Prostate gland (tissue), 2 donors: ENCODE data around the gene FRMD5. TPM values are rescaled to one million over a fixed set of nuclear protein-coding genes. Genes with fewer than 3 reads are reported as not detected.
A peak's percentile ranks its signal among the peaks of the same experiment; 100 is the strongest.

Experiments
- DNase-seq: peaks from one replicate; pipeline ENCODE4 v3.0.0-alpha.2; 2019; ENCODE audit warnings: low spot score
- H3K27ac ChIP-seq, 2 donors: fragments of 200-600 bp; sonication (generic); 2 replicates each; pipeline ENCODE4 v1.5.1; 2017 to 2019
- H3K27me3 ChIP-seq: fragments of 200-600 bp; sonication (generic); replicated peaks from 2 replicates; pipeline ENCODE4 v1.5.1; 2019; ENCODE audit not compliant: insufficient read depth
- H3K36me3 ChIP-seq, 2 donors: fragments of 200-600 bp; sonication (generic); 1 replicate in 1 of 2; 2 replicates in 1 of 2; pipeline versions ENCODE4 v1.5.1 to v1.8.1; 2017 to 2019
- H3K4me1 ChIP-seq: fragments of 200-600 bp; sonication (generic); replicated peaks from 2 replicates; pipeline ENCODE4 v1.5.1; 2019
- H3K4me3 ChIP-seq, 2 donors: fragments of 200-600 bp; sonication (generic); 2 replicates each; pipeline ENCODE4 v1.5.1; 2017 to 2019
- H3K9me3 ChIP-seq: fragments of 200-600 bp; sonication (generic); 2 replicates; pipeline ENCODE4 v1.5.1; 2017
- CTCF ChIP-seq, 4 experiments: fragments of 200-600 bp in 2 of 4; fragments of 450-650 bp in 2 of 4; sonication (generic) in 2 of 4; IDR thresholded peaks; 1 replicate in 3 of 4; 2 replicates in 1 of 4; pipeline ENCODE4 v1.5.1; 2016 to 2019; ENCODE audit warnings: antibody characterized with exemption in 4 of 4, mild to moderate bottlenecking in 2 of 4, moderate library complexity in 2 of 4
- POLR2A ChIP-seq: fragments of 450-650 bp; IDR thresholded peaks from one replicate; pipeline ENCODE4 v1.6.1; 2016; ENCODE audit warnings: antibody characterized with exemption, mild to moderate bottlenecking
- POLR2AphosphoS5 ChIP-seq: sonication (generic); formaldehyde crosslinking; IDR thresholded peaks from one replicate; pipeline ENCODE4 v1.6.1; 2017; ENCODE audit warnings: antibody characterized with exemption
- WGBS: methylation state at CpG from one replicate; pipeline ENCODE4 v1.1.5; 2018; 5-methylcytosine and 5-hydroxymethylcytosine counted together
- intact Hi-C: fragments of 100-400 bp; cut with DNase I; formaldehyde crosslinking; loops from one replicate; pipeline ENCODE4 v1.14.2; 2022
- total RNA-seq, 2 donors: library from RNA; depleted of rRNA; stranded (reverse); fragments of >200 nt; gene quantifications; one replicate each; pipeline ENCODE4 v1.1.0, GENCODE V29; 2016

Gene FRMD5
- total RNA-seq, 2 donors from 2014 or later = 0.36 to 8.1 TPM

GRCh38 chr15:44215594-44215993, 20.5 kb upstream of the FRMD5 start:
- Histone ChIP-seq H3K4me1 (no peaks in the 10 kb centered on the region), H3K27ac (no peak overlapping the region), H3K36me3 (no peaks in the 10 kb centered on the region), H3K27me3 (no peaks in the 10 kb centered on the region), H3K9me3 (no peaks in the 10 kb centered on the region), H3K4me3 (no peak overlapping the region)
- WGBS = 40% methylated on average over 3 of the region's 3 CpGs
- intact Hi-C loops = loop anchor here (5.0 kb wide), 1 partner anchor 313 kb away; no protein-coding TSS in a partner anchor
- DNase-seq = no peak
- TF ChIP-seq CTCF (IDR thresholded peaks at IDR 0.05) = no peak
- TF ChIP-seq POLR2A = no peak
- TF ChIP-seq POLR2AphosphoS5 = no peak

GRCh38 chr15:44208956-44209355, 13.9 kb upstream of the FRMD5 start:
- 91% methylated on average over 2 of the region's 2 CpGs for WGBS

GRCh38 chr15:44207643-44208042, 12.6 kb upstream of the FRMD5 start:
- no peaks in the 10 kb centered on the region for H3K4me1 ChIP-seq
- intact Hi-C loops = no loop called here
- no peak overlapping the region for H3K27ac ChIP-seq
- 52% methylated on average over 2 of the region's 2 CpGs for WGBS
- no peak overlapping the region for H3K4me3 ChIP-seq
- no peak for DNase-seq
- H3K36me3 ChIP-seq = no peaks in the 10 kb centered on the region
- H3K27me3 ChIP-seq = no peaks in the 10 kb centered on the region
- no peaks in the 10 kb centered on the region for H3K9me3 ChIP-seq
- TF ChIP-seq POLR2AphosphoS5 = no peak
- no peak for TF ChIP-seq POLR2A

More at GRCh38 chr15:44208956-44209355, 13.9 kb upstream of the FRMD5 start:
- intact Hi-C loops = no loop called here
- H3K27me3 ChIP-seq = no peaks in the 10 kb centered on the region
- H3K4me3 ChIP-seq = no peak overlapping the region
- TF ChIP-seq POLR2A = no peak
- no peaks in the 10 kb centered on the region for H3K9me3 ChIP-seq
- H3K4me1 ChIP-seq = no peaks in the 10 kb centered on the region
- no peaks in the 10 kb centered on the region for H3K36me3 ChIP-seq
- no peak for DNase-seq
- H3K27ac ChIP-seq = no peak overlapping the region

GRCh38 chr15:44199393-44199792, 4.3 kb upstream of the FRMD5 start:
- Histone ChIP-seq H3K4me3 (no peak overlapping the region), H3K27me3 (no peaks in the 10 kb centered on the region), H3K4me1 (no peaks in the 10 kb centered on the region), H3K9me3 (no peaks in the 10 kb centered on the region), H3K27ac (no peak overlapping the region), H3K36me3 (no peaks in the 10 kb centered on the region)
- no peak for TF ChIP-seq POLR2AphosphoS5
- TF ChIP-seq POLR2A = no peak
- TF ChIP-seq CTCF (IDR thresholded peaks at IDR 0.05) = no peak
- WGBS = 66% methylated on average over 3 of the region's 3 CpGs
- intact Hi-C loops = no loop called here
- no peak for DNase-seq

GRCh38 chr15:44194323-44195150, 534 bp downstream of the FRMD5 start:
- TF ChIP-seq CTCF (IDR thresholded peaks at IDR 0.05) (no peak), POLR2A (no peak), POLR2AphosphoS5 (no peak)
- Histone ChIP-seq H3K27ac (peak overlapping the region in 1 of 2 donors; percentile 29), H3K36me3 (no peaks in the 10 kb centered on the region), H3K27me3 (no peaks in the 10 kb centered on the region), H3K4me1 (no peaks in the 10 kb centered on the region), H3K4me3 (peak overlapping the region; percentile 35 to 71), H3K9me3 (no peaks in the 10 kb centered on the region)
- WGBS = 2% methylated on average over 58 of the region's 74 CpGs
- intact Hi-C loops = no loop called here
- DNase-seq = no peak
